ENCODE measurements around the gene DGKB.

The DGKB gene

DNA sequence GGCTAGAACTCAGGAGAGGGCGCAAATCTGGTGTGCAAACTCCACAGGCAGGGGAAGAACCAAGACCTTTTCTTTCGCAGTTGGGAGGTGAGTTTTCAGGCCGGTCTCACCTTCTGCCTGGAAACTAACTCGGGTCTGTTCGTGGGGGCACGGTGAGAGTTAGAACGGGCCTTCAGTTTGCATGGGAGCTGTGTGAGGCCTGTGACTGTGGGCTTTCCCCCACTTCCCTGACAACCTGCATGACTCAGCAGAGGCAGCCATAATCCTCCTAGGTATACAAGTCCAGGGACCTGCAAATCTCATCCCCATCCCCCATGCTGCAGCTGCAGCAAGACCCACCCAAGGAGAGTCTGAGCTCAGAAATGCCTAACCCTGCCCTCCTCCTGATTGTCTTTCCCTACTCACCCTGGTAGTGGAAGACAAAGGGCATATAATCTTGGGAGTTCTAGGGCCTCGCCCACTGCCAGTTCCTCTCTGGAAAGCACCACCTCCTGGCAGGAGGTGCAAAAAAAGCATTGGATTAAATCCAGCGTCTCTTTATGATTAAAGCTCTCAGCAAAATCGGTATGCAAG is 718.2 kb downstream of the DGKB start:
- DNase-seq: no peak

DNA sequence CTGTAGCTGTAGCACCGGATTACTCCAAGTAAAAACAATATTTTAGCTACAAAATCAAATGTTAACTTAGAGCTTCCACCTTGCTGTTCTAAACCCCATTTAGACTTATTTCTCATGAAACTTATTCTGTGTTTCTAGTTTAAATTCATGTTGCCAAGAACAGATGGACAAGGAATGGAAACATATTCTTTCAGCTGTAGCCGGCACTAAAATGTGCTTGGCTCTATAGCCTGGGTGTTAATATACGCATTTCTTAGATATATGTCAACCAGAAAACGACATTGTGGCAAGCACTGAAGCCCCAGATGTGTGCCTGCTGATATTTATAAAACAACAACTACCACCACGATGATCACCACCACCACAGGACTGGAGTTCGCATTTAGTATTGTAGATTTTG is 722.8 kb downstream of the DGKB start:
- no peak for DNase-seq

DNA sequence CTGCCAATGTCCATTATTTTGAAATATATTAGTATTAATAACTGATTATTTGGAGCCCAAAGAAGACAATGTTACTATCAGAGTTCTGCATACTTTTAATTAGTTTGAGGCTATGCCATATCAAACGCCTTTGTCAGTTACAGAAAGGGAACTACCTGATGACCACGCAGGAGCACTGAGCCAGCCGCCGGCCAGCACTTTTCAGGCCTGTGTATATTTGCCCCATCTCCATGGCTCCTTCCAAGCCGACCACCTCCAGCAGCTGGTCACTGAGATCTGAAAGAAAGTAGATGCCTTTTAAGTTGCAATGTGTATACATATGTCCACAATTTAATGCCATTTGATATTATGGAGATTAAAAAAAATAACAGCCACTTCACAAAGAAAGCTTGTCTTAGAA is 724.7 kb downstream of the DGKB start:
- no peak for DNase-seq

DNA sequence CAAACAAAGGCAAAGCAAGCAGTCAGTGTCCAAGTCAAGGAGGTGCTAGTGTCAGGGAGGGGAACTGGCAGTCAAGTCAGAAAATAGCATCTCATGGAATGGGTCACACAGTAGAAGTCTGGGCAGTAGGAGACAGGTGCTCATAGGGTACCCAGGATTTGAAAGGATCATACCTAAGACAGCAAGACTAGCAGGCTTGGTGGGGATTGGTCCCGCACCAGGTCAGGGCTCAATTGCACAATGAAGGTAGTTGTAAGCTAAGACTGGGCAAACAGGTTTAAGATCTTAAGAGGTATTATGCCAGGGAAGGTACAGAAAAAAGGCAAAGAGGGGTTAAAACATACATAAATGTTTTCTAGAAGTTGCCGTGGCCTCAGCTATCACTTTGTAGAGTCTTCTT is 731.7 kb downstream of the DGKB start:
- DNase-seq: no peak

GRCh38 chr7:14158111-14158510 is 744.4 kb downstream of the DGKB start:
- DNase-seq: no peak

DNA sequence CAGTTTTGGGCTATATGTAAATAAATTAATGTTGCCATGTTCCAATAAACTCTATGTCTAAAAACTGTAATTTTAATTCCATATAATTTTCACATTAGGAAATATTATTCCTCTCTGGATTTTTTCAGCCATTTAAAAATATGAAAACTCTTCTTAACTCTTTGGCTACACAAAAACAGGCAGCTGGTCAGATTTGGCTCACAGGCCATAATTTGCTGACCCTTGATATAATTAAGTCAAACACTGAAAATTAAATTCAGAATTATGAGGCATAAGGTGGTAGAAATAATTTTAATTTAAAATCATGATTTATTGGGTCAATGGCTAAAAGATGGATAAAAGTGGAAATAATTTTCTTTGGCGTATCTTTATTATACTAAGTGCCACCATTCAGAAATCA is 746.1 kb downstream of the DGKB start:
- no peak for DNase-seq

DNA sequence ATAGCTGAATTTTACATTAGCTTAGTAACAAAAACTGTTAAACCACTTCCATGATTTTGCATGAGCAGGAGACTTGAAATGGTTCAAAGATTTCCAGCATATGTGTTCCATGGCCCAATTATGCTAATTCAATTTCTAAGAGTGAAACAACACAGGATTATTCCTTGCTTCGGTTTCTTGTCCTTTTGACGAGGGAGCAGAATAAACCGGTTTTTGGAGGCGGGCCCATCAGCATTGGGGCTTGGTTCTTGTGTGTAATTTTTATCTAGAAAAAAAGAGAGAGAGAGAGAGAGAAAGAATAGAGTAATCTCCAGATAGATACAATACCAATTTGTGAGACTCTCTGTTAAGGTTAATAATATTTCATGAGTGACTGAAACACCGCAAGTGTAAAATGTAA is 753.6 kb downstream of the DGKB start:
- DNase-seq: no peak

- DNase-seq: no peak
Measured at GRCh38 chr7:14147532-14147931, 755.0 kb downstream of the DGKB start.

GRCh38 chr7:14144538-14144937 is 758.0 kb downstream of the DGKB start:
- no peak for DNase-seq

DNA sequence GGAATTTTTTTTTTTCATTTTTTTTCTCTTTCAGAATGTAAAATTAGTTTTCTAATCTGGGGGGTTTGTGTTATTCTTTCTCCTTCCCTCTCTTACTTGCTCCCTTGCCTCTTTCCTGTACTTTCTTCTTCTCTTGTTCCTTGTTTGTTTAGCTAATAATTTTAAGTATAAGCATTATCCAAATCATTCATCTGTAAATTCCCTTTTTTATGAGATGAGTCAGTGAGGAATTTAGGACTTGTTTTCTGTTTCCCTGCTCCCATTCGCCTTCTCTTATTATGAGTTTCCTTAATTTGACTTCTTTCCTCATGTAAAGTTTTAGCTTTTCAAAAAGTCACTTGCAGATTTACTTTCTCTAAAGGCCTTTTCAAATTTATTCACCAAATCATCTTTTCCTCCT is 758.4 kb downstream of the DGKB start:
- no peak for DNase-seq

- DNase-seq: no peak
Measured at GRCh38 chr7:14137676-14138075, 764.9 kb downstream of the DGKB start.

DNA sequence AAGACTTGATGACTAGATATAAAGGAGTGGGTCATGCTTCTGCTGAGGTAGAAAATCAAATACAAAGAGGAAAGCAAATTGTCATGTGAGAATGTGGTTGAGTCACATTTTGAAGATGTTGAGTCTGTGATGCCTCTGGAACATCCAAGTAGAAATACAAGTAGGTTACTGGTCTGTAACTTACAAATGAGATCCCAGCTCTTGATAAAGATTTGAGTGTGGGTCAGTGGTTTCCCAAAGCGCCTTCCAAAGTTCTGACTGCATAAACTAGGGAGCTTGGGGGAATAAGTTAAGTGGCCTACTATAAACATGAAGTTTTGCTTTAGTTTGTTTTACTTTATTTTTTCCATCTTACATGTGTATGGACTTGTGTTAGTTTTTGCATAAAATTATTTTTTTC is 768.8 kb downstream of the DGKB start:
- no peak for DNase-seq

DNA sequence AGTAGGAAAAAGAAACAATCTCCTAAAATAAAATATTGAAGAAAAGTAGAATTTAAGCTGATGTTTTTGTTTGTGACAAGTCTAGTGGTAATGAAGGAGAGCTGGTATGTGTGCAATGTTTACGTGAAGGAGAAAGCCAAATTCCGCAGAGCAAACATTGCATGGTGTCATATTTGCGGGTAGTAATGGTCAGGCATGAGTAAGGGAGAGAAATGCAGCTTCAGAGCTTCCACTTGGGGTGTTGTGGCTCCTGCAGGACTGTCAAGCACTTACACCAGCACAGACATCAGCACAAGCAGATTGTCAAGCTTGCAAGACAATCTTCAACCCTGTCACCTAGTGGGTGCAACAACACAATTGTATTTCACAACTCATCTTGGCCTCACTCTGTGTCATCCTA is 776.6 kb downstream of the DGKB start:
- DNase-seq: peak; percentile 7

DNA sequence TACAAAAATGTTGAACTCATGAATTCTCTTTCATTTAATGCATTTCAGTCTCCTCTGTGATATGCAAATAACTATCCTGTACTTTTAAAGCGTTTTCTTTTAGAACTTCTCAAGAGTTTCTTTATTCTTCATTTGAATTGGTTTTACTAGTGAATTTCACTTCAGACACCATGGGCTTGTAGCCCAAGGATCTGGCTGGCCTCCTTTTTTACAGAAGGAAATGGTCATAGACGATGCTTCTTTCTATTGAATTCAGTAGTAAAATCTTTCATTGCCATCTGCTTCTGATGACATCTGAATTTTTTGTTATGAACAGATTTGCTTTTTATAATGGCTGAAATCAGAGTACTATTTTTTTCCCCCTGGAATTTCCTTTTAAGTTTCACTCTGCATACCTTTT is 777.8 kb downstream of the DGKB start:
- no peak for DNase-seq

DNA sequence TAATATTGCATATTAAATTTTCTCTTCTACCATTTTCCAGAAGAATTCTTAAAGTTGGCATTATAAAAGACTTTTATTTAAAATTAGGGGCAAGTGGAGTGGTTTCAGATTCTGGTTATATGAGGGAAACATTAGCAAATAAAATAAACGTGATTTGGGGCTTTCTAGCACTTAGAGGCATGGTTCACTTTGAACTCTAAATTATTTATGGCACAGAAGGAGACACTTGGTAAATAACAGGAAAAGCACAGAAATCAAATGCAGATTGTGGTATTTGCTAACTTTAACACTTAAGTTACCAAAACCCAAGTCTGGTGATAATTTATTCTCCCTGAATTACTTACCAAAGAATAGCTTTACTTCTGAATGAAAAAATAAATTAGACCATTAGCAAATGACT is 778.6 kb downstream of the DGKB start:
- DNase-seq: no peak

DNA sequence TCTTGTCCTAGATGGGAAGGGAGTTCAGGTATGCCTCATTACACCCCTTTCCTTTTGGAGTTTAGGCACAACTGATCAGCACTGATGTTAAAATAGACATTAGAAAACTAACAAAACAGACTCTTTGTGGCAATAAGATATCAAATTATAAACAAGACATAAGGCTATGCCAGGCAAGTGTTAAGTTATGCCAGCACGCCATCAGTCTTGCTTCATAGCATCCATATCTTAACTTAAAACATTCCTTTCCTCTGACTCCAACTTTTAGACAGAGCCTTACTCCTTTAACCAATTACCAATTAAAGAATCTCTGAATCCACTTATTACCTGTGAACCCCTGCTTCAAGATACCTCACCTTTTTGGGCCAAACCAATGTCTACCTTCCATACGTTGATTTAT is 786.9 kb downstream of the DGKB start:
- DNase-seq: no peak

DNA sequence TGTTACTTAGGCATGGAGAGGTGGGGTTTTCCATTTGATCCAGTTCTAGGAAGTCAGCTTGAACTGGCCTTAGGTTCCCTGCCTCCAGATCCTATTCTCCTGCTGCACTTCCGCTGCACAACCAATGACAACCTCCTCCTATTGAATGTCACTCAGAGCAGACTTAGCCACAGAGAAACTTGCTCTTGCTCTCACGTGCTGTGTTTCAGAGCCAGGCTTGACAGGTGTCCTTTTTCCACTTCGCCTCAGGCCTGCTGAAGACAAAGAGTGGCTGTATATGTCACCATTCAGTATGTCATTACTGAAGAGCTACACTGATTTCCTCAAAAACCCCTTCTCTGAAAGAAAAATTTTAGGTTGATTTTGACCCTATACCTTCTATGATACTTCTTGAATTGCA is 797.7 kb downstream of the DGKB start:
- DNase-seq: no peak

- DNase-seq: no peak
Measured at GRCh38 chr7:14096159-14096558, 806.4 kb downstream of the DGKB start.

- peak; percentile 42 for DNase-seq
Measured at GRCh38 chr7:14095233-14095950, 807.2 kb downstream of the DGKB start.

Data from DMS153 (cell line).